RWPE2 (cell line): ENCODE results near the gene MROH7.

Experiments used
- ATAC-seq: fragments of 200-7000 bp; cut with Tn5 transposase; 3 replicates; pipeline ENCODE4 v1.9.1; 2021; ENCODE audit warnings: low read depth
- DNase-seq: peaks from one replicate; pipeline ENCODE4 v3.0.0-alpha.2; 2020; ENCODE audit warnings: low spot score
- H3K27ac ChIP-seq: fragments of 450-650 bp; 2 replicates; pipeline ENCODE4 v1.5.1; 2017; ENCODE audit warnings: mild to moderate bottlenecking; ENCODE audit not compliant: poor library complexity, severe bottlenecking
- H3K27me3 ChIP-seq: fragments of 250-450 bp; sonication (Bioruptor Pico); 2 replicates; pipeline ENCODE4 v1.5.1; 2021; ENCODE audit warnings: mild to moderate bottlenecking, moderate library complexity; ENCODE audit not compliant: insufficient read depth, poor library complexity, severe bottlenecking
- H3K36me3 ChIP-seq: fragments of 250-450 bp; sonication (Bioruptor Pico); 2 replicates; pipeline ENCODE4 v1.5.1; 2020; ENCODE audit warnings: low read depth, mild to moderate bottlenecking, moderate library complexity
- H3K4me1 ChIP-seq: fragments of 250-450 bp; sonication (Bioruptor Pico); 2 replicates; pipeline ENCODE4 v1.5.1; 2021; ENCODE audit warnings: mild to moderate bottlenecking, moderate library complexity; ENCODE audit not compliant: insufficient read depth, poor library complexity, severe bottlenecking
- H3K4me3 ChIP-seq: fragments of 250-450 bp; sonication (Bioruptor Pico); 2 replicates; pipeline ENCODE4 v1.5.1; 2021; ENCODE audit warnings: mild to moderate bottlenecking, moderate library complexity; ENCODE audit not compliant: severe bottlenecking
- H3K9me3 ChIP-seq: fragments of 250-450 bp; sonication (Bioruptor Pico); 2 replicates; pipeline ENCODE4 v1.5.1; 2021; ENCODE audit warnings: mild to moderate bottlenecking, moderate library complexity; ENCODE audit not compliant: severe bottlenecking
- TF ChIP-seq, protein P1 (sequence below): fragments of 450-650 bp; IDR thresholded peaks from one replicate; pipeline ENCODE4 v1.5.1; 2017; ENCODE audit warnings: mild to moderate bottlenecking, moderate library complexity; ENCODE audit not compliant: poor library complexity, severe bottlenecking

MROH7 gene

DNA sequence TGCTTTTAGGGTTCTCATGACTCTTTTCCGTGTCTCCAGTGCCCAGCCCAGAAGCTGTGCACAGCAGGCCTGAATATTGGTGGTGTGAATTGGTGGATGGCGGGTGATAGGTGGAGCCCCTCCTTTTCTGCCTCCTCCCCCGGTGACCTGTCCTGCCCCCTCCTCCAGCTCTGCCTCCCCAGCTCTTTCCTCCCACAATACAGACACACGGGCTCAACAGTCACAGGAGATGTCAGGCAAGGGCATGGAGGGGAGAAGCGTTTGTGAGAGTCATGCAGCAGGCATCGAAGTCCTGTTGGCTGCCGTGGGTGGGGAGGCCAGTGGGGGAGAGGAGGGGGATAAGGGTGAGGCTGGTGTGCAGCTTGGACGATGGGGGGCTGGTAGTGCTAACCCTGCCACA, 56.8 kb downstream of the MROH7 start:
- Histone ChIP-seq H3K27me3 (no peaks in the 10 kb centered on the region), H3K36me3 (no peaks in the 10 kb centered on the region), H3K27ac (no peak overlapping the region), H3K4me3 (no peak overlapping the region), H3K9me3 (no peaks in the 10 kb centered on the region), H3K4me1 (no peaks in the 10 kb centered on the region)
- TF ChIP-seq, protein P1, sequence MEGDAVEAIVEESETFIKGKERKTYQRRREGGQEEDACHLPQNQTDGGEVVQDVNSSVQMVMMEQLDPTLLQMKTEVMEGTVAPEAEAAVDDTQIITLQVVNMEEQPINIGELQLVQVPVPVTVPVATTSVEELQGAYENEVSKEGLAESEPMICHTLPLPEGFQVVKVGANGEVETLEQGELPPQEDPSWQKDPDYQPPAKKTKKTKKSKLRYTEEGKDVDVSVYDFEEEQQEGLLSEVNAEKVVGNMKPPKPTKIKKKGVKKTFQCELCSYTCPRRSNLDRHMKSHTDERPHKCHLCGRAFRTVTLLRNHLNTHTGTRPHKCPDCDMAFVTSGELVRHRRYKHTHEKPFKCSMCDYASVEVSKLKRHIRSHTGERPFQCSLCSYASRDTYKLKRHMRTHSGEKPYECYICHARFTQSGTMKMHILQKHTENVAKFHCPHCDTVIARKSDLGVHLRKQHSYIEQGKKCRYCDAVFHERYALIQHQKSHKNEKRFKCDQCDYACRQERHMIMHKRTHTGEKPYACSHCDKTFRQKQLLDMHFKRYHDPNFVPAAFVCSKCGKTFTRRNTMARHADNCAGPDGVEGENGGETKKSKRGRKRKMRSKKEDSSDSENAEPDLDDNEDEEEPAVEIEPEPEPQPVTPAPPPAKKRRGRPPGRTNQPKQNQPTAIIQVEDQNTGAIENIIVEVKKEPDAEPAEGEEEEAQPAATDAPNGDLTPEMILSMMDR = no peak
- no peak for ATAC-seq
- no peak for DNase-seq

- TF ChIP-seq, protein P1 = no peak
- no peaks in the 10 kb centered on the region for H3K27me3 ChIP-seq
- no peaks in the 10 kb centered on the region for H3K9me3 ChIP-seq
- no peaks in the 10 kb centered on the region for H3K36me3 ChIP-seq
- ATAC-seq (no peak), DNase-seq (no peak)
- no peak overlapping the region for H3K4me3 ChIP-seq
- no peak overlapping the region for H3K27ac ChIP-seq
- H3K4me1 ChIP-seq = no peaks in the 10 kb centered on the region
These were observed 58.4 kb downstream of the MROH7 start for GRCh38 chr1:54699936-54700525.

DNA sequence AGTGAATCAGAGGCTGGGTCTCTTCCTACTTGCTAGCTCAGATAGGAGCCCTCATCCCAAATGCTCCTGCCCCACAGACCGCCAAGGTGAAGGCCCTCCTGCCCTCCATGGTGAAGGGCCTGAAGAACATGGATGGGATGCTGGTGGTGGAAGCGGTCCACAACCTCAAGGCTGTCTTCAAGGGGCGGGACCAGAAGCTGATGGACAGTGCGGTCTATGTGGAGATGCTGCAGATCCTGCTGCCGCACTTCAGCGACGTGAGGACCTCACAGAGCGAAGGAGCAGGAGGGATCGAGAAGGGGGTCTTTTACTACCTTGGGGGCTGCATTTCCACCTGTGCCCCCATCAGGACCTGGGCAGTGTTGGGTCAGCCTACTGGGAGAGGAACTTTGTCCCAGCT, 59.5 kb downstream of the MROH7 start:
- no peaks in the 10 kb centered on the region for H3K27me3 ChIP-seq
- ATAC-seq (no peak), DNase-seq (no peak)
- TF ChIP-seq, protein P1 = no peak
- H3K27ac ChIP-seq = no peak overlapping the region
- no peak overlapping the region for H3K4me3 ChIP-seq
- H3K4me1 ChIP-seq = no peaks in the 10 kb centered on the region
- no peaks in the 10 kb centered on the region for H3K9me3 ChIP-seq
- H3K36me3 ChIP-seq = no peaks in the 10 kb centered on the region

DNA sequence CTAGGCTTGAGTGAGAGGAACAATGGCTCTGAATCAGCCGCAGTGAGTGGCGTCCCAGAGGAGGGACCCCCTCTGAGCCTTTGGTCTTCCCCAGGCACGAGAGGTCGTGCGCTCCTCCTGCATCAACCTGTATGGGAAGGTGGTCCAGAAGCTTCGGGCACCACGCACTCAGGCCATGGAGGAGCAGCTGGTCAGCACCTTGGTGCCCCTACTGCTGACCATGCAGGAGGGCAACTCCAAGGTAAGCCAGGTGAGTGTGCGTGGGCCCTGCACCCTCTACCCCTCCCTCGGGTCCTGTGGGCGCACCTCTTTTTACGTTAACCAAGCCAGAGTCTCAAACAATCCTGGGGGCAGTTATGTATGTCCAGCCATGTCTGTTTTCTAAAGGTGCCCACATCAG, 60.4 kb downstream of the MROH7 start:
- Histone ChIP-seq H3K4me1 (no peaks in the 10 kb centered on the region), H3K27me3 (no peaks in the 10 kb centered on the region), H3K9me3 (no peaks in the 10 kb centered on the region), H3K36me3 (no peaks in the 10 kb centered on the region), H3K4me3 (no peak overlapping the region), H3K27ac (no peak overlapping the region)
- ATAC-seq = no peak
- TF ChIP-seq, protein P1 = no peak
- no peak for DNase-seq

DNA sequence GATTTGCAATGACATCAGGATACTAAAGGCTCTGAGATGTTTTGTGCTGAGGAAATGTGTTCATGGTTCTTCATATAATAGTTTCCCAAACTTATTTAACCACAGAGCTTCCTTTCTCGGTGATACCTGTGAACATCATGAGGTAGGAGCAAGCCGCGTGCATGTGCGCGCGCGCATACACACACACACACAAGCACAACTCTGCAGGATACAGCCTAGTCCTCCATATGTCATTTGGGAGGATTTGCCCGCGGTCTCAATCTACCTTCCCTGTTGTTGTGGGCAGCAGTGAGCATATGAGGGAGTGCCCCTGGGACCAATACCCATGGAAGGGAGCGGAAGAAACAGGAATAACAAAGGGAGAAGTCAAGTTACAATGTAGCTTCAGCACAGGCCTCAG, 61.9 kb downstream of the MROH7 start:
- TF ChIP-seq, protein P1 = no peak
- Histone ChIP-seq H3K27me3 (no peaks in the 10 kb centered on the region), H3K4me1 (no peaks in the 10 kb centered on the region), H3K4me3 (no peak overlapping the region), H3K27ac (no peak overlapping the region), H3K9me3 (no peaks in the 10 kb centered on the region), H3K36me3 (no peaks in the 10 kb centered on the region)
- DNase-seq (no peak), ATAC-seq (no peak)
